ENCODE measurements around the gene KDM2A. TPM values are rescaled to one million over a fixed set of nuclear protein-coding genes. Genes with fewer than 3 reads are reported as not detected.
"Not testable (repeated sequence)": the region's sequence is repeated elsewhere in the genome, so short reads cannot be mapped to it uniquely, and the experiment has no call there.

The KDM2A gene
- total and polyA plus RNA-seq, 9 donors = 32.1 to 65.0 (median 54.2) TPM

DNA sequence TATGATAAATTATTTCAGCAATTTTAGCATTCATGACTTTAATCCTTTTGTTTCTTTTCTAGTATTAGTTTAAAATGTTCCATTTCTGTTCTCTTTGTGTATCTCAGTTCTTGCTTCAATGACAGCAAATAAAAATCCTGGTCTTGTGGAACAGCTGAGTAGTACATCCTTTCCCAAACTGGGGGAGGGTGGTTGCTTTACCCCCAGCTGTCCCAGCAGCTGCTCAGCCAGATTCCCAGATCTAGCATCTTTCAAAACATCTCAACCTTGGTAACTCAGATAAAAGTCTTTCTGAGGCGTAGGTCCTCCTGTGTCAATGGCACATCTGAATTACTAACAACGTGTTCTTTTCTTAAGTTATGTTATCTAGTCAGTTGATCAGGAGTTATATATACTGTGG lies 75.0 kb downstream of the KDM2A start:
- Histone ChIP-seq H3K27me3 (ENCODE audit: control insufficient read depth, insufficient read depth, low read length) (no peaks in the 10 kb centered on the region), H3K4me1 (ENCODE audit: control insufficient read depth, insufficient read depth, low read length) (no peaks in the 10 kb centered on the region), H3K9me3 (replicated peaks; ENCODE audit: control insufficient read depth, low read depth, low read length) (no peaks in the 10 kb centered on the region), H3K27ac (ENCODE audit: low read length) (no peak overlapping the region), H3K4me3 (ENCODE audit: low read length) (no peak overlapping the region), H3K36me3 (ENCODE audit: control insufficient read depth, insufficient read depth, low read length) (peaks cover 13% of the 10 kb centered on the region)
- peak; percentile 11 for DNase-seq
- no CpG with 5 or more reads among the region's 2 CpGs for WGBS (ENCODE audit: insufficient coverage)

DNA sequence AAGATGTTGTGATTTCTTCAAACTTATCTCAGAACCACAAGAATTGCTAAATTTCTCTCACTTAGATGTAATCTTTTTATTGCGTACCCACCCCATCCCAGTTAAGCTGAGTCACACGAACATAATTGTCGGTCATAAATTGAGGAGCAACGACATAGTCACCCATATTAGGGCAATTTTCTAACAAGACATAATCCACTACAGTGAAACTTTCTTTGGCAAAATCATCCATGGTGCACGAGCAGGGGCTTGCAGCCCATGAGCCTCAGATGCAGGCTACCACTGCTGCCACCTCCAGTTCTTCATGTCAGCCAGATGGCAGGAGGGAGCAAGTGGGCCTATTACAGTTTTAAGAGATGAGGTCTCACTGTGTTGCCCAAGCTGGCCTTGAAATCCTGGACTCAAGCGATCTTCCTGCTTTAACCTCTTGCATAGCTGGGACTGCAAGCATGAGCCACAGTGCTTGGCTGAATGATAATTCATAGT lies 77.0 kb downstream of the KDM2A start:
- Histone ChIP-seq H3K36me3 (ENCODE audit: control insufficient read depth, insufficient read depth, low read length) (peaks cover 24% of the 10 kb centered on the region), H3K4me1 (ENCODE audit: control insufficient read depth, insufficient read depth, low read length) (no peaks in the 10 kb centered on the region), H3K27ac (ENCODE audit: low read length) (no peak overlapping the region), H3K4me3 (ENCODE audit: low read length) (no peak overlapping the region), H3K9me3 (replicated peaks; ENCODE audit: control insufficient read depth, low read depth, low read length) (no peaks in the 10 kb centered on the region), H3K27me3 (ENCODE audit: control insufficient read depth, insufficient read depth, low read length) (no peaks in the 10 kb centered on the region)
- DNase-seq = no peak
- 90% methylated on average over 4 of the region's 6 CpGs for WGBS (ENCODE audit: insufficient coverage)

DNA sequence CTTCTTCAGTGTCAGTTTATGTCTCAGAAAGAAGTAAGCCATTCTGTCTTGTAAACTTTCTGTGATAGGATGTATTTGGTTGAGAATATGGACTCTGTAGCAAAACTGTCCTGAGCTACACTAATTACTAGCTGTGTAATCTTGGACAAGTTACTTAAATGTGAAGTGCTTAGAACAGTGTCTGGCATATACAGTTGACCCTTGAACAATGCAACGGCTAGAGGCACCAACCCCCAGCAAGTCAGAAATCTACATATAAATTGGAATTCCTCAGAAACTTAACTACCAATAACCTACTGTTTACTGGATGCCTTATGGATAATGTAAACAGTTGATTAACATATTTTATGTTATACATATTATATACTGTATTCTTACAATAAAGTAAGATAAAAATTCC lies 78.5 kb downstream of the KDM2A start:
- Histone ChIP-seq H3K27ac (ENCODE audit: low read length) (no peak overlapping the region), H3K9me3 (replicated peaks; ENCODE audit: control insufficient read depth, low read depth, low read length) (no peaks in the 10 kb centered on the region), H3K4me3 (ENCODE audit: low read length) (no peak overlapping the region), H3K4me1 (ENCODE audit: control insufficient read depth, insufficient read depth, low read length) (no peaks in the 10 kb centered on the region), H3K36me3 (ENCODE audit: control insufficient read depth, insufficient read depth, low read length) (peaks cover 26% of the 10 kb centered on the region), H3K27me3 (ENCODE audit: control insufficient read depth, insufficient read depth, low read length) (no peaks in the 10 kb centered on the region)
- no CpG with 5 or more reads among the region's 1 CpG for WGBS (ENCODE audit: insufficient coverage)
- DNase-seq = no peak

DNA sequence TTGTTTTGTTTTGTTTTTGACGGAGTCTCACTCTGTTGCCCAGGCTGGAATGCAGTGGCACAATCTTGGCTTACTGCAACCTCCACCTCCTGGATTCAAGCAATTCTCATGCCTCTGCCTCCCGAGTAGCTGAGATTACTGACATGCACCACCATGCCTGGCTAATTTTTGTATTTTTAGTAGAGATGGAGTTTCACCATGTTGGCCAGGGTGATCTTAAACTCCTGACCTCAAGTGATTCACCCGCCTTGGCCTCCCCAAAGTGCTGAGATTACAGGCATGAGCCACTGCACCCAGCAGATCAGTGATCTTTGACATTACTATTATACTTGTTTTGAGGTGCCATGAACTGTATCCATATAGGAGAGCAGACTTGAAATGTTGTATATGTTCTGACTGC lies 79.7 kb downstream of the KDM2A start:
- H3K9me3 ChIP-seq (replicated peaks; ENCODE audit: control insufficient read depth, low read depth, low read length); H3K4me1 ChIP-seq (ENCODE audit: control insufficient read depth, insufficient read depth, low read length); DNase-seq; H3K27ac ChIP-seq (ENCODE audit: low read length); H3K4me3 ChIP-seq (ENCODE audit: low read length); H3K27me3 ChIP-seq (ENCODE audit: control insufficient read depth, insufficient read depth, low read length): not testable (repeated sequence)
- no CpG with 5 or more reads among the region's 3 CpGs for WGBS (ENCODE audit: insufficient coverage)
- peaks cover 26% of the 10 kb centered on the region for H3K36me3 ChIP-seq (ENCODE audit: control insufficient read depth, insufficient read depth, low read length)

DNA sequence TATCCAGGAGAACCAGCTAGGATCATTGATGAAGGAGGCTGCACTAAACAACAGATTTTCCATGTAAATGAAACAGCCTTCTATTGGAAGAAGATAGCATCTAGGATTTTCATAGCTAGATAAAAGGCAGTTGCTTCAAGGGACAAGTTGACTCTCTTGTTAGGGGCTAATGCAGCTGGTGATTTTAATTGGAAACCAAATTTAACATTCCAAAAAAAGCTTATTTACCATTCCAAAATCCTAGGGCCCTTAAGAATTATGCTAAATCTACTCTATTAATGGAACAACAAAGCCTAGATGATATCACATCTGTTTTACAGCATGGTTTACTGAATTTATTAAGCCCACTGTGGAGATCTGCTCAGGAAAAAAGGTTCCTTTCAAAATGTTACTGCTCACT lies 80.7 kb downstream of the KDM2A start:
- H3K4me3 ChIP-seq (ENCODE audit: low read length) = no peak overlapping the region

DNA sequence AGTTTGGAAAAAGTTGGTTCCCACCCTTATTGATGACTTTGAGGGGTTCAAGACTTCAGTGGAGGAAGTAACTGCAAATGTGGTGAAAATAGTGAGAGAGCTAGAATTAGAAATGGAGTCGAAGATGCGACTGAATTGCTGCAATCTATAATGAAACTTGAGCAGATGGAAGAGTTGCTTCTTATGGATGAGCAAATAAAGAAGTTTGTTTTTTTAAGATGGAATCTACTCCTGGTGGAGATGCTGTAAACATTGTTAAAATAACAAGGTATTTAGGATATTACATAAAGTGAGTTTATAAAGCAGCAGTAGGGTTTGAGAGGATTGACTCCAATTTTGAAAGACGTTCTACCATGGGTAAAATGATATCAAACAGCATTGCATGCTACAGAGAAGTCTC lies 83.0 kb downstream of the KDM2A start:
- peaks cover 20% of the 10 kb centered on the region for H3K36me3 ChIP-seq (ENCODE audit: control insufficient read depth, insufficient read depth, low read length)
- no peaks in the 10 kb centered on the region for H3K27me3 ChIP-seq (ENCODE audit: control insufficient read depth, insufficient read depth, low read length)
- no peaks in the 10 kb centered on the region for H3K9me3 ChIP-seq (replicated peaks; ENCODE audit: control insufficient read depth, low read depth, low read length)
- no peak for DNase-seq
- H3K4me1 ChIP-seq (ENCODE audit: control insufficient read depth, insufficient read depth, low read length) = no peaks in the 10 kb centered on the region
- H3K27ac ChIP-seq (ENCODE audit: low read length) = no peak overlapping the region
- no peak overlapping the region for H3K4me3 ChIP-seq (ENCODE audit: low read length)
- WGBS (ENCODE audit: insufficient coverage) = 90% methylated on average over 3 of the region's 3 CpGs

More for the DNA sequence above, 80.7 kb downstream of the KDM2A start:
- H3K27ac ChIP-seq (ENCODE audit: low read length) = no peak overlapping the region
- H3K4me1 ChIP-seq (ENCODE audit: control insufficient read depth, insufficient read depth, low read length) = no peaks in the 10 kb centered on the region
- H3K9me3 ChIP-seq (replicated peaks; ENCODE audit: control insufficient read depth, low read depth, low read length) = no peaks in the 10 kb centered on the region
- H3K36me3 ChIP-seq (ENCODE audit: control insufficient read depth, insufficient read depth, low read length) = peaks cover 21% of the 10 kb centered on the region
- H3K27me3 ChIP-seq (ENCODE audit: control insufficient read depth, insufficient read depth, low read length) = no peaks in the 10 kb centered on the region
- DNase-seq = no peak

DNA sequence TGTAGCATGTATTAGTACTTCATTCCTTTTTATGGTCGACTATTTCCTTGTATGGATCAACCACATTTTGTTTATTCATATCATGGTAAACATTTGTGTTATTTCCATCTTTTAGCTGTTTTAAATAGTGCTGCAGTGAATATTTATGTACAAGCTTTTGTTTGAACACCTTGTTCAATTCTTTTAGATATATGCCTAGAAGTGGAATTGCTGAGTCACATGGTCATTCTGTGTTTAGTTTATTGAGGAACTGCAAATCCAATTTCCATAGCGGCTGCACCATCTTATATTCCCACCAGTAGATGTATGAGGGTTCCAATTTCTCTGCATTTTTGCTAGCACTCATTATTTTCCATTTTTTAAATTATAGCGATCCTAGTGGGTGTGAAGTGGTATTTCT lies 85.8 kb downstream of the KDM2A start:
- no peaks in the 10 kb centered on the region for H3K9me3 ChIP-seq (replicated peaks; ENCODE audit: control insufficient read depth, low read depth, low read length)
- no peak overlapping the region for H3K4me3 ChIP-seq (ENCODE audit: low read length)
- no peak for DNase-seq
- no peak overlapping the region for H3K27ac ChIP-seq (ENCODE audit: low read length)
- no peaks in the 10 kb centered on the region for H3K4me1 ChIP-seq (ENCODE audit: control insufficient read depth, insufficient read depth, low read length)
- no CpG with 5 or more reads among the region's 3 CpGs for WGBS (ENCODE audit: insufficient coverage)
- H3K36me3 ChIP-seq (ENCODE audit: control insufficient read depth, insufficient read depth, low read length) = peaks cover 33% of the 10 kb centered on the region
- H3K27me3 ChIP-seq (ENCODE audit: control insufficient read depth, insufficient read depth, low read length) = no peaks in the 10 kb centered on the region

DNA sequence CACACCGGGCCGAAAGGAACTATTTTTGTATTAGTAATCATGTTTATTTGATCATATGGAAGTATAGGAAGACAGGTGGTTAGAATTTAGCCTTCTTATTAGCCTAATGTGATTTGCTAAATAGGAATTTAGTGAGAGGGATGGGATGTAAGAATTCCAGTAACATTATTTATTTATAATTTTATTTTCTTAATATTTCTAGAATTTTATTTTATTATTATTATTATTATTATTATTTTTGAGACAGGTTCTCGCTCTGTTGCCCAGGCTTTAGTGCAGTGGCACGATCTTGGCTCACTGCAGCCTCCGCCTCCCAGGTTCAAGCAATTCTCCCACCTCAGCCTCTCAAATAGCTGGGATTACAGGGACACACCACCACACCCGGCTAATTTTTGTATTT lies 90.2 kb downstream of the KDM2A start:
- not testable (repeated sequence) for H3K4me3 ChIP-seq (ENCODE audit: low read length); H3K27ac ChIP-seq (ENCODE audit: low read length); H3K9me3 ChIP-seq (replicated peaks; ENCODE audit: control insufficient read depth, low read depth, low read length); DNase-seq; H3K27me3 ChIP-seq (ENCODE audit: control insufficient read depth, insufficient read depth, low read length); H3K4me1 ChIP-seq (ENCODE audit: control insufficient read depth, insufficient read depth, low read length)
- peaks cover 34% of the 10 kb centered on the region for H3K36me3 ChIP-seq (ENCODE audit: control insufficient read depth, insufficient read depth, low read length)
- no CpG with 5 or more reads among the region's 6 CpGs for WGBS (ENCODE audit: insufficient coverage)

DNA sequence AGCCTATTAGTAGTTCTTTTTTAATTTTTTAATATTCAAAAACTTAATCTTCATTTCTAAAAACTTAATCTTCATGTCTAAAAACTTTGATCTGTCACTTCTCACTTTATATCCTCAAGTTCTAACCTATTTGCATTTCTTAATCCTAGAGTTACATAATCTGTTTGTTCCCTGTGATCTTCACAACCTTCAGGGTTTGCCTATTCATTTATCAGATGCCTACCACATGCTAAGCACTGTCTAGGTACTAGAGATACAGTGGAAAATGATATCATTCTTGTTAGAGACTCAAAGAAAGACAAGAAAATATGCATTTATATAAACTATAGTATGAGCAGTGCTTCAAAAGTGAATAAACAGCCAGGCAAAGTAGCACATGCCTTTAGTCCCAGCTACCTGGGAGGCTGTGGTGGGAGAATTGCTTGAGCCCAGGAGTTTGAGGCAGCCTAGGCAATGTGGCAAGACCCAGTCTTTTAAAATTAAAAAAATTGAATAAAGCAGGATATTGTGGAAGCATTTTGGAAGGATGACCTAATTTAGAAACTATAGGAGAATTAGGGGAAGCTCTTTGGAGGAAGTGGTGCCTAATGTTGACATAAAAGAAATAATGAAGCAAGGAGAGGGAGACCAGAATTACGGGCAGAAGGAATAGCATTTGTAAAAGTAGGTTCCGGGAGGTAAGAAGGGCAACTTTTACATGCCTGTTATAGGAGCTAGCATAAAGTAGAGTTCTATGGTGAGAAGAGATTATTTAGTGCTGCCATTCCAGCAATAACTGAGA lies 92.8 kb downstream of the KDM2A start:
- Histone ChIP-seq H3K27ac (ENCODE audit: low read length) (no peak overlapping the region), H3K4me1 (ENCODE audit: control insufficient read depth, insufficient read depth, low read length) (no peaks in the 10 kb centered on the region), H3K4me3 (ENCODE audit: low read length) (no peak overlapping the region), H3K36me3 (ENCODE audit: control insufficient read depth, insufficient read depth, low read length) (peaks cover 43% of the 10 kb centered on the region), H3K27me3 (ENCODE audit: control insufficient read depth, insufficient read depth, low read length) (no peaks in the 10 kb centered on the region), H3K9me3 (replicated peaks; ENCODE audit: control insufficient read depth, low read depth, low read length) (no peaks in the 10 kb centered on the region)
- 93% methylated on average over 2 of the region's 2 CpGs for WGBS (ENCODE audit: insufficient coverage)
- DNase-seq = peak; percentile 29

DNA sequence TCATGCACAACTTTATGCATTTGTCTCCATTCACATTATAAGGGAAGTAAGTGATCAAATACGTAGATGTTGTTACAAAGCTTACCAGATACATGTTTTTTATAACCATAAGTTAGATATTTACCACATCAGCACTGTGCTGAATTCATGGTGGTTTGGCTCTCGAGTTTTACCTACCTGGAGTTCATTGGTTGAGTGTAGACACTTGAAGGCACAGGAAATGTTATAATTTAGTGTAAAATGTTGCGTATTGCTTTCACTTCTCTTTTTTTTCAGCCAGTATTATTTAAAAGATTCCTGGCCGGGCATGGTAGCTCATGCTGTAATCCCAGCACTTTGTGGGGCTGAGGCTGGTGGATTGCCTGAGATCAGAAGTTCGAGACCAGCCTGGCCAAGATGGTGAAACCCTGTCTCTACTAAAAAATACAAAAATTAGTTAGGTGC lies 94.1 kb downstream of the KDM2A start:
- DNase-seq = peak; percentile 17
- no peak overlapping the region for H3K27ac ChIP-seq (ENCODE audit: low read length)

More for the DNA sequence above, 94.1 kb downstream of the KDM2A start:
- no peaks in the 10 kb centered on the region for H3K4me1 ChIP-seq (ENCODE audit: control insufficient read depth, insufficient read depth, low read length)
- H3K36me3 ChIP-seq (ENCODE audit: control insufficient read depth, insufficient read depth, low read length) = peaks cover 50% of the 10 kb centered on the region
- H3K9me3 ChIP-seq (replicated peaks; ENCODE audit: control insufficient read depth, low read depth, low read length) = no peaks in the 10 kb centered on the region
- H3K4me3 ChIP-seq (ENCODE audit: low read length) = no peak overlapping the region
- no peaks in the 10 kb centered on the region for H3K27me3 ChIP-seq (ENCODE audit: control insufficient read depth, insufficient read depth, low read length)
- WGBS (ENCODE audit: insufficient coverage) = no CpG with 5 or more reads among the region's 5 CpGs
